Ishikawa (cell line): Measurements from ENCODE around the gene ALG5.

Experiments used
- CEBPB ChIP-seq: IDR thresholded peaks from 2 replicates; pipeline ENCODE4 v1.6.1; 2012
- CREB1 ChIP-seq: IDR thresholded peaks from 2 replicates; pipeline ENCODE4 v1.6.1; 2012; ENCODE audit warnings: low read depth
- EGR1 ChIP-seq: IDR thresholded peaks from 2 replicates; pipeline ENCODE4 v1.6.1; 2012
- EP300 ChIP-seq: IDR thresholded peaks from 2 replicates; pipeline ENCODE4 v1.6.1; 2012; ENCODE audit warnings: borderline replicate concordance
- FOXM1 ChIP-seq: IDR thresholded peaks from 2 replicates; pipeline ENCODE4 v1.6.1; 2012; ENCODE audit warnings: low read depth, borderline replicate concordance
- MAX ChIP-seq: IDR thresholded peaks from 2 replicates; pipeline ENCODE4 v1.6.1; 2012
- NFIC ChIP-seq: IDR thresholded peaks from 2 replicates; pipeline ENCODE4 v1.6.1; 2012
- RAD21 ChIP-seq: IDR thresholded peaks from 2 replicates; pipeline ENCODE4 v1.6.1; 2012; ENCODE audit warnings: low read depth
- TAF1 ChIP-seq: IDR thresholded peaks from 2 replicates; pipeline ENCODE4 v1.6.1; 2012; ENCODE audit warnings: low read depth, mild to moderate bottlenecking
- TCF12 ChIP-seq: IDR thresholded peaks from 2 replicates; pipeline ENCODE4 v1.6.1; 2012; ENCODE audit warnings: low read depth
- TEAD4 ChIP-seq: IDR thresholded peaks from 2 replicates; pipeline ENCODE4 v1.6.1; 2012
- YY1 ChIP-seq: IDR thresholded peaks from 2 replicates; pipeline ENCODE4 v1.6.1; 2012; ENCODE audit warnings: low read depth
- ZBTB7A ChIP-seq: IDR thresholded peaks from 2 replicates; pipeline ENCODE4 v1.6.1; 2012; ENCODE audit warnings: low read depth
- TF ChIP-seq, protein P1 (sequence below): IDR thresholded peaks from 2 replicates; pipeline ENCODE4 v1.6.1; 2012
- TF ChIP-seq, protein P2 (sequence below): IDR thresholded peaks from 2 replicates; pipeline ENCODE4 v1.6.1; 2012; ENCODE audit warnings: low read depth, mild to moderate bottlenecking

ALG5 gene

GRCh38 chr13:36920616-36921185 lies 78.4 kb downstream of the ALG5 start:
- TF ChIP-seq ZBTB7A (no peak), CREB1 (no peak), CEBPB (no peak), MAX (no peak)

DNA sequence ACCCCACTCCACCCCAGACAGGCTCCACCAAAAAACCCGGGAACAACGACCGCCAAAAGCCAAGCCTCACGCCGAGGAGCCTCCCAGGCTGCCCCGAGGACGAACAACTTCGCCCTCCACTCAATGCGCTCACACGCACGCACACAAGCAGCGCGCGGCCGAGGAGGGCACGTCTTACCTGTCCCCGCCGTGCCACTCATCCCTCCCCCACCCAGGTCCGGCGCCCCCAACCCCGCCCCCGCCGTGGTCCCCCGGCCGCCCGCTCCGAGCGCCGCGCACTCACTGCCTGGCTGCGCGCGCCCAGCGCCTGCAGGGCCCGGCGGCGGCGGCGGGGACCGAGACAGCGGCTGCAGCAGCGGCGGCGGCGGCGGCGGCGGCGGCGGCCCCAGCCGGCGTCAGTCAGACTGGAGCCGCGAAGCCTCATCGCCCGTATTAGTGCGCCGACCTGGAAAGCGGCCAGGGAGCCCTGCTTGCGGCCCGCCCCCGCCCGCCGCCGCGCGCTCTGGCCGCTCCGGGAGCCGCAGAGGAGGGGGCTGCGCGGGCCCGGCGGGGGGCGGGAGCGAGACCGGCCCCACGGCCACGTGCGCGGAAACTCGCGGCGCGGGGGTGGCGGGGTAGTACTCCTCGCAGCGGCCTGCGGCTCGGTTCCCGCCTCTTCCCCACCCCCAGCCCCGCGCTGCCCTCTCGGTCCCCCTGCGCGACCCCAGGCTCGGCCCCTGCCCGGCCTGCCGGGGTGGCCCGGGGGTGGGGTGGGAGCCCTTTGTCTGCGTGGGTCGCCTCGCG lies 79.1 kb downstream of the ALG5 start, which contains the start of gene SMAD9:
Gene SMAD9, minus strand, starts transcription at position 406 of the 783 bp plus-strand sequence. CDS start 40,549 bp downstream, outside the sequence.
- TF ChIP-seq RAD21 (no peak), NFIC (peak; percentile 65; the same call in 1 of the 2 replicates), TAF1 (no peak), MAX (peak; percentile 12), TEAD4 (no peak), TCF12 (no peak), CREB1 (no peak), ZBTB7A (peak; percentile 67; the same call in 1 of the 2 replicates), EGR1 (peak; percentile 51; the same call in 1 of the 2 replicates), FOXM1 (no peak), CEBPB (no peak)
- TF ChIP-seq, protein P1, sequence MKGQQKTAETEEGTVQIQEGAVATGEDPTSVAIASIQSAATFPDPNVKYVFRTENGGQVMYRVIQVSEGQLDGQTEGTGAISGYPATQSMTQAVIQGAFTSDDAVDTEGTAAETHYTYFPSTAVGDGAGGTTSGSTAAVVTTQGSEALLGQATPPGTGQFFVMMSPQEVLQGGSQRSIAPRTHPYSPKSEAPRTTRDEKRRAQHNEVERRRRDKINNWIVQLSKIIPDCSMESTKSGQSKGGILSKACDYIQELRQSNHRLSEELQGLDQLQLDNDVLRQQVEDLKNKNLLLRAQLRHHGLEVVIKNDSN: peak; percentile 49; the same call in 1 of the 2 replicates
- TF ChIP-seq, protein P2, sequence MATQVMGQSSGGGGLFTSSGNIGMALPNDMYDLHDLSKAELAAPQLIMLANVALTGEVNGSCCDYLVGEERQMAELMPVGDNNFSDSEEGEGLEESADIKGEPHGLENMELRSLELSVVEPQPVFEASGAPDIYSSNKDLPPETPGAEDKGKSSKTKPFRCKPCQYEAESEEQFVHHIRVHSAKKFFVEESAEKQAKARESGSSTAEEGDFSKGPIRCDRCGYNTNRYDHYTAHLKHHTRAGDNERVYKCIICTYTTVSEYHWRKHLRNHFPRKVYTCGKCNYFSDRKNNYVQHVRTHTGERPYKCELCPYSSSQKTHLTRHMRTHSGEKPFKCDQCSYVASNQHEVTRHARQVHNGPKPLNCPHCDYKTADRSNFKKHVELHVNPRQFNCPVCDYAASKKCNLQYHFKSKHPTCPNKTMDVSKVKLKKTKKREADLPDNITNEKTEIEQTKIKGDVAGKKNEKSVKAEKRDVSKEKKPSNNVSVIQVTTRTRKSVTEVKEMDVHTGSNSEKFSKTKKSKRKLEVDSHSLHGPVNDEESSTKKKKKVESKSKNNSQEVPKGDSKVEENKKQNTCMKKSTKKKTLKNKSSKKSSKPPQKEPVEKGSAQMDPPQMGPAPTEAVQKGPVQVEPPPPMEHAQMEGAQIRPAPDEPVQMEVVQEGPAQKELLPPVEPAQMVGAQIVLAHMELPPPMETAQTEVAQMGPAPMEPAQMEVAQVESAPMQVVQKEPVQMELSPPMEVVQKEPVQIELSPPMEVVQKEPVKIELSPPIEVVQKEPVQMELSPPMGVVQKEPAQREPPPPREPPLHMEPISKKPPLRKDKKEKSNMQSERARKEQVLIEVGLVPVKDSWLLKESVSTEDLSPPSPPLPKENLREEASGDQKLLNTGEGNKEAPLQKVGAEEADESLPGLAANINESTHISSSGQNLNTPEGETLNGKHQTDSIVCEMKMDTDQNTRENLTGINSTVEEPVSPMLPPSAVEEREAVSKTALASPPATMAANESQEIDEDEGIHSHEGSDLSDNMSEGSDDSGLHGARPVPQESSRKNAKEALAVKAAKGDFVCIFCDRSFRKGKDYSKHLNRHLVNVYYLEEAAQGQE: no peak

GRCh38 chr13:36919171-36919832 lies 79.8 kb downstream of the ALG5 start:
- TF ChIP-seq ZBTB7A (peak; percentile 54; the same call in 1 of the 2 replicates), TCF12 (no peak), CREB1 (no peak), FOXM1 (no peak), YY1 (no peak), NFIC (no peak)
- TF ChIP-seq, protein P2: no peak

GRCh38 chr13:36918246-36919131 lies 80.7 kb downstream of the ALG5 start:
- TF ChIP-seq TCF12: no peak
- no peak for TF ChIP-seq CEBPB
- TF ChIP-seq, protein P1: no peak
- no peak for TF ChIP-seq ZBTB7A
- TF ChIP-seq FOXM1: no peak
- no peak for TF ChIP-seq MAX

- no peak for TF ChIP-seq FOXM1
- TF ChIP-seq TCF12: no peak
- TF ChIP-seq MAX: no peak
- TF ChIP-seq CREB1: no peak
- TF ChIP-seq RAD21: no peak
- no peak for TF ChIP-seq YY1
- no peak for TF ChIP-seq TEAD4
- no peak for TF ChIP-seq ZBTB7A
- TF ChIP-seq, protein P1: no peak
- TF ChIP-seq EP300: no peak
- TF ChIP-seq EGR1: no peak
- no peak for TF ChIP-seq TAF1
- TF ChIP-seq NFIC: no peak
- TF ChIP-seq, protein P2: no peak
- no peak for TF ChIP-seq CEBPB
Measured at GRCh38 chr13:36917311-36917710, 81.8 kb downstream of the ALG5 start.
